Ascending aorta (tissue), 2 donors: ENCODE data around the gene ACADL. TPM values are rescaled to one million over a fixed set of nuclear protein-coding genes. Genes with fewer than 3 reads are reported as not detected.
"Not testable (repeated sequence)": the region's sequence is repeated elsewhere in the genome, so short reads cannot be mapped to it uniquely, and the experiment has no call there.

Experiments
- DNase-seq, 2 donors: peaks; one replicate each; pipeline ENCODE4 v3.0.0-alpha.2; 2019; ENCODE audit warnings: low spot score in 2 of 2
- H3K27ac ChIP-seq, 2 donors: fragments of 200-600 bp; sonication (generic); one replicate each; pipeline ENCODE4 v1.5.1; 2016 to 2017; ENCODE audit warnings: mild to moderate bottlenecking in 1 of 2
- H3K27me3 ChIP-seq: fragments of 200-600 bp; sonication (generic); one replicate; pipeline ENCODE4 v1.5.1; 2017
- H3K36me3 ChIP-seq, 2 donors: fragments of 200-600 bp; sonication (generic); one replicate each; pipeline ENCODE4 v1.5.1; 2016
- H3K4me1 ChIP-seq, 2 donors: fragments of 200-600 bp; sonication (generic); one replicate each; pipeline ENCODE4 v1.5.1; 2016 to 2017; ENCODE audit warnings: mild to moderate bottlenecking in 1 of 2
- H3K4me3 ChIP-seq, 2 donors: fragments of 200-600 bp; sonication (generic); one replicate each; pipeline ENCODE4 v1.5.1; 2016 to 2017; ENCODE audit warnings: mild to moderate bottlenecking in 1 of 2
- H3K9me3 ChIP-seq, 2 donors: fragments of 200-600 bp; sonication (generic); one replicate each; pipeline ENCODE4 v1.5.1; 2016
- intact Hi-C: fragments of 100-400 bp; cut with DNase I; formaldehyde crosslinking; loops from one replicate; pipeline ENCODE4 v1.15.1; 2023
- total RNA-seq: library from RNA; depleted of rRNA; stranded (reverse); fragments of >200 nt; gene quantifications from one replicate; pipeline ENCODE4 v1.1.0, GENCODE V29; 2016
- TF ChIP-seq, protein P1 (sequence below), 3 experiments: fragments of 200-600 bp in 2 of 3; fragments of 450-650 bp in 1 of 3; sonication (generic) in 2 of 3; IDR thresholded peaks; one replicate each; pipeline ENCODE4 v1.5.1; 2016 to 2019; ENCODE audit warnings: antibody characterized with exemption in 3 of 3, mild to moderate bottlenecking in 1 of 3, moderate library complexity in 1 of 3

ACADL gene
- total RNA-seq, 1 donor from 2014 or later = 18.5 TPM

- H3K9me3 ChIP-seq = peaks cover 7 to 24% of the 10 kb centered on the region in 2 donors
- no peak for DNase-seq
- no peak overlapping the region for H3K27ac ChIP-seq
- intact Hi-C loops = no loop called here
- peaks cover 17 to 61% of the 10 kb centered on the region in 2 donors for H3K36me3 ChIP-seq
- TF ChIP-seq, protein P1, sequence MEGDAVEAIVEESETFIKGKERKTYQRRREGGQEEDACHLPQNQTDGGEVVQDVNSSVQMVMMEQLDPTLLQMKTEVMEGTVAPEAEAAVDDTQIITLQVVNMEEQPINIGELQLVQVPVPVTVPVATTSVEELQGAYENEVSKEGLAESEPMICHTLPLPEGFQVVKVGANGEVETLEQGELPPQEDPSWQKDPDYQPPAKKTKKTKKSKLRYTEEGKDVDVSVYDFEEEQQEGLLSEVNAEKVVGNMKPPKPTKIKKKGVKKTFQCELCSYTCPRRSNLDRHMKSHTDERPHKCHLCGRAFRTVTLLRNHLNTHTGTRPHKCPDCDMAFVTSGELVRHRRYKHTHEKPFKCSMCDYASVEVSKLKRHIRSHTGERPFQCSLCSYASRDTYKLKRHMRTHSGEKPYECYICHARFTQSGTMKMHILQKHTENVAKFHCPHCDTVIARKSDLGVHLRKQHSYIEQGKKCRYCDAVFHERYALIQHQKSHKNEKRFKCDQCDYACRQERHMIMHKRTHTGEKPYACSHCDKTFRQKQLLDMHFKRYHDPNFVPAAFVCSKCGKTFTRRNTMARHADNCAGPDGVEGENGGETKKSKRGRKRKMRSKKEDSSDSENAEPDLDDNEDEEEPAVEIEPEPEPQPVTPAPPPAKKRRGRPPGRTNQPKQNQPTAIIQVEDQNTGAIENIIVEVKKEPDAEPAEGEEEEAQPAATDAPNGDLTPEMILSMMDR (IDR thresholded peaks at IDR 0.05) = no peak
- H3K4me3 ChIP-seq = no peak overlapping the region
- H3K27me3 ChIP-seq = no peaks in the 10 kb centered on the region
- H3K4me1 ChIP-seq = no peaks in the 10 kb centered on the region
These were observed 36.5 kb downstream of the ACADL start for GRCh38 chr2:210188755-210189154.

DNA sequence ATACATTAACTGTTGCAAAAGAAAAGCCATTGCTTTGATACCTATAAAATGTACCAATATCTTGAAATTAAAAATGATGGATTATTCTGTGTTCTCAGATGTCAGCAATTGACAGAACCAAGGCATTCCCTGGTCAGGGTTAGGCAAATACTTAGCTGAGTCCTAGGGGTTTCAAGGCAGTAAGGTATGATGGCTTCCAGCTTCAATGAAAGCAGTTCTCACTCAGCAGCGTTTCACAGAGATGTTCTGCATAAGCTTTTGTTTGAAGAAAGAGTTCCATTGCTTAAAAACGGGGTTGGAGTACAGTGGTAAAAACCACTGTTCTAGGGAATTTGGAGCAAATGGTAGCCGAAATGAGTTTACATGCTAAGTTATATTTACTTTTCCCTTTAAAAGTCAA lies 37.1 kb downstream of the ACADL start:
- H3K36me3 ChIP-seq = peaks cover 17 to 56% of the 10 kb centered on the region in 2 donors
- no peak overlapping the region for H3K4me3 ChIP-seq
- peaks cover 7 to 24% of the 10 kb centered on the region in 2 donors for H3K9me3 ChIP-seq
- no peaks in the 10 kb centered on the region for H3K4me1 ChIP-seq
- H3K27ac ChIP-seq = no peak overlapping the region
- TF ChIP-seq, protein P1 (IDR thresholded peaks at IDR 0.05) = no peak
- intact Hi-C loops = no loop called here
- DNase-seq = no peak
- no peaks in the 10 kb centered on the region for H3K27me3 ChIP-seq

- DNase-seq, H3K4me3 ChIP-seq, intact Hi-C loops, H3K4me1 ChIP-seq, H3K27me3 ChIP-seq, H3K27ac ChIP-seq: not testable (repeated sequence)
- peaks cover 17 to 50% of the 10 kb centered on the region in 2 donors for H3K36me3 ChIP-seq
- peaks cover 7 to 24% of the 10 kb centered on the region in 2 donors for H3K9me3 ChIP-seq
These were observed 41.3 kb downstream of the ACADL start for GRCh38 chr2:210183936-210184335.

- H3K4me3 ChIP-seq, H3K27ac ChIP-seq, intact Hi-C loops, H3K27me3 ChIP-seq, DNase-seq, H3K4me1 ChIP-seq: not testable (repeated sequence)
- H3K36me3 ChIP-seq = peaks cover 10 to 34% of the 10 kb centered on the region in 2 donors
- peaks cover 7 to 24% of the 10 kb centered on the region in 2 donors for H3K9me3 ChIP-seq
These were observed 43.6 kb downstream of the ACADL start for GRCh38 chr2:210181606-210182088.

DNA sequence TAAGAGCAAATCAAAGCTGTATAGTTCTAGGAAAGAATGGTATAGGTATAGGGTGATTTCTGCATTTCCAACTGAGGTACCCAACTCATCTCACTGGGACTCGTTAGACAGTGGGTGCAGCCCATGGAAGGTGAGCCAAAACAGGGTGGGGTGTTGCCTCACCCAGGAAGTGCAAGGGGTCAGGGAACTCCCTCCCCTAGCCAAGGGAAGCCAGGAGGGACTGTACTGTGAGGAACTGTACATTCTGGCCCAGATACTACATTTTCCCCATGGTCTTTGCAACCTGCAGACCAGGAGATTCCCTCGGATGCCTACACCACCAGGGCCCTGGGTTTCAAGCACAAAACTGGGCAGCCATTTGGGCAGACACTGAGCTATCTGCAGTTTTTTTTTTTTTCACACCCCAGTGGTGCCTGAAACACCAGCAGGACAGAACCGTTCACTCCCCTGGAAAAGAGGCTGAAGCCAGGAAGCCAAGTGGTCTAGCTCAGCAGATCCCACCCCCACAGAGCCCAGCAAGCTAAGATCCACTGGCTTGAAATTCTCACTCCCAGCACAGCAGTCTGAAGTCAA lies 44.1 kb downstream of the ACADL start:
- H3K9me3 ChIP-seq = peaks cover 7 to 23% of the 10 kb centered on the region in 2 donors
- DNase-seq, intact Hi-C loops, H3K27me3 ChIP-seq, H3K4me1 ChIP-seq, H3K27ac ChIP-seq, H3K4me3 ChIP-seq: not testable (repeated sequence)
- H3K36me3 ChIP-seq = peaks cover 8 to 29% of the 10 kb centered on the region in 2 donors

DNA sequence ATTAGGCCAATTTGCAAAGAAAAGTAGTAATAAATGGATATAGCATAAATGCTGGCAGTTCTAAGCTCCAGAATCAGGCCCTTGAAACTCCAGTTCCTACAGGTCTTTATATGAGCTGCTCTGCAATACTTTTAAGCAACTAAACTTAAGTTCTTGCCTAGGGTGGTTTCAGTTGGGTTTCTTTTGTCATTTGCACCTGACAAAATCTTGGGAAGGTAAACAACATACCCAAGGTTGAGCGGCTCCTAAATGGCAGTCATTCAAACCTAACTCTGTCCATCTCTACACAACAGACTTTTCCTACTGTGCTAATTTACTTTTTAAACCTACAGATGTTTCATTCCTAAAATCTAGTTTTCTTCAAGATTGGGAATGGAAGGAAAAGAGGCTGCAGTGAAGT lies 44.8 kb downstream of the ACADL start:
- DNase-seq = no peak
- H3K27ac ChIP-seq = no peak overlapping the region
- TF ChIP-seq, protein P1 (IDR thresholded peaks at IDR 0.05) = no peak
- intact Hi-C loops = no loop called here
- no peaks in the 10 kb centered on the region for H3K27me3 ChIP-seq
- no peak overlapping the region for H3K4me3 ChIP-seq
- peaks cover 0 to 3% of the 10 kb centered on the region in 2 donors for H3K4me1 ChIP-seq
- peaks cover 8 to 23% of the 10 kb centered on the region in 2 donors for H3K36me3 ChIP-seq
- H3K9me3 ChIP-seq = peaks cover 4 to 17% of the 10 kb centered on the region in 2 donors

DNA sequence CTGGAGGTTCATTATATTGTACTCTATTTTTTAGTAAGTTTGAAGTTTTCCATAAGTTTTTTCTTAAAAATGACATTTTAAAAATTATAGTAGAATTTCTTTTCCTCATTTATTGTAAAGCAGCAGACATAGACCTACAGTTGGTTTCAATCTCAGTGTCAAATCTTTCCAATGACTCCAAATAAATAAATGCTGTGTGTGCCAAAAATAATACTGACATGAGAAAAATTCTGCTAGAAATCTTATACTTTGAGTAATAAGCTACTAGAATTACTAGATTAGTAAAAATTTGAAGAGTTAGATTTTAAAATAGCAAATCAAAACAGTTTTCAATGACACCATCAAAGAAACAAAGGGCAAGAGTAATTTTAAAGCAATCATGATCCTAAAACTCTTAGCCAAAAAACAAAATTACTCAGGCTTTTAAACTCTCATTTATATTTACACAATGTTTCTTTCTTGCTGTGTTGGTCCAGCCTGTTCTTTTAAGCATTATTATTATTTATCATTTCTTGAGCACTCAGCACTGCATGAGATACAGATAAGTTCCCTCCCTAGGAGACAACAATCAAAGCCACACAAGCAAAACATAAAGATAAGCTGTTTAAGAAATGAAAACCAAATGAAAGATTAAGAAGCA lies 45.8 kb downstream of the ACADL start:
- Histone ChIP-seq H3K9me3 (peaks cover 4 to 8% of the 10 kb centered on the region in 2 donors), H3K27ac (no peak overlapping the region), H3K4me3 (no peak overlapping the region), H3K27me3 (no peaks in the 10 kb centered on the region), H3K36me3 (peaks cover 8 to 15% of the 10 kb centered on the region in 2 donors), H3K4me1 (peaks cover 0 to 3% of the 10 kb centered on the region in 2 donors)
- TF ChIP-seq, protein P1 (IDR thresholded peaks at IDR 0.05) = no peak
- no peak for DNase-seq
- intact Hi-C loops = loop anchor here (10.0 kb wide), 1 partner anchor 655 kb away; no protein-coding TSS in a partner anchor
